Cardiac muscle cell (in vitro differentiated cells and primary cell): ENCODE data around the gene SUGP1. TPM values are rescaled to one million over a fixed set of nuclear protein-coding genes. Genes with fewer than 3 reads are reported as not detected.

Experiments
- DNase-seq, 2 donors: peaks; one replicate each; pipeline versions ENCODE4 v3.0.0 to v3.0.0-alpha.2; 2010 to 2017; ENCODE audit warnings: low read depth in 1 of 2, low spot score in 1 of 2
- H3K27ac ChIP-seq: fragments of 200-600 bp; sonication (generic); 2 replicates; pipeline ENCODE4 v1.5.1; 2016
- H3K27me3 ChIP-seq: fragments of 200-600 bp; sonication (generic); 2 replicates; pipeline ENCODE4 v1.6.0; 2016; ENCODE audit warnings: control low read depth
- H3K36me3 ChIP-seq: fragments of 200-600 bp; sonication (generic); 2 replicates; pipeline ENCODE4 v1.5.1; 2016; ENCODE audit warnings: control low read depth
- H3K4me1 ChIP-seq: fragments of 200-600 bp; sonication (generic); 2 replicates; pipeline ENCODE4 v1.8.1; 2017; ENCODE audit warnings: low read depth, mild to moderate bottlenecking, mixed run types
- H3K4me3 ChIP-seq: fragments of 200-600 bp; sonication (generic); 2 replicates; pipeline ENCODE4 v1.5.1; 2016; ENCODE audit warnings: mild to moderate bottlenecking
- H3K9me3 ChIP-seq: fragments of 200-600 bp; sonication (generic); 2 replicates; pipeline ENCODE4 v1.5.1; 2017; ENCODE audit warnings: low read depth, mild to moderate bottlenecking, control low read depth
- polyA plus RNA-seq: library from polyadenylated mRNA; unstranded; fragments of >200 nt; fragmentation: Nextera tagmentation; extraction: Ambion mirVana; gene quantifications from 2 replicates; pipeline ENCODE4 v1.2.1, GENCODE V29; 2016
- total RNA-seq: library from RNA; depleted of rRNA; stranded (reverse); fragments of >200 nt; gene quantifications from 2 replicates; pipeline ENCODE4 v1.2.3, GENCODE V29; 2016
- TF ChIP-seq, protein P1 (sequence below): IDR thresholded peaks from 2 replicates; pipeline ENCODE4 v1.5.1; 2012; ENCODE audit warnings: low read depth, mild to moderate bottlenecking, low read length

The SUGP1 gene
- total and polyA plus RNA-seq, 2 experiments from 2014 or later: 74.5 to 84.6 TPM

GRCh38 chr19:19270749-19271571 lies 49.3 kb downstream of the SUGP1 start:
- H3K27me3 ChIP-seq: no peaks in the 10 kb centered on the region
- TF ChIP-seq, protein P1, sequence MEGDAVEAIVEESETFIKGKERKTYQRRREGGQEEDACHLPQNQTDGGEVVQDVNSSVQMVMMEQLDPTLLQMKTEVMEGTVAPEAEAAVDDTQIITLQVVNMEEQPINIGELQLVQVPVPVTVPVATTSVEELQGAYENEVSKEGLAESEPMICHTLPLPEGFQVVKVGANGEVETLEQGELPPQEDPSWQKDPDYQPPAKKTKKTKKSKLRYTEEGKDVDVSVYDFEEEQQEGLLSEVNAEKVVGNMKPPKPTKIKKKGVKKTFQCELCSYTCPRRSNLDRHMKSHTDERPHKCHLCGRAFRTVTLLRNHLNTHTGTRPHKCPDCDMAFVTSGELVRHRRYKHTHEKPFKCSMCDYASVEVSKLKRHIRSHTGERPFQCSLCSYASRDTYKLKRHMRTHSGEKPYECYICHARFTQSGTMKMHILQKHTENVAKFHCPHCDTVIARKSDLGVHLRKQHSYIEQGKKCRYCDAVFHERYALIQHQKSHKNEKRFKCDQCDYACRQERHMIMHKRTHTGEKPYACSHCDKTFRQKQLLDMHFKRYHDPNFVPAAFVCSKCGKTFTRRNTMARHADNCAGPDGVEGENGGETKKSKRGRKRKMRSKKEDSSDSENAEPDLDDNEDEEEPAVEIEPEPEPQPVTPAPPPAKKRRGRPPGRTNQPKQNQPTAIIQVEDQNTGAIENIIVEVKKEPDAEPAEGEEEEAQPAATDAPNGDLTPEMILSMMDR: no peak
- H3K36me3 ChIP-seq: peaks cover under 1% of the 10 kb centered on the region
- DNase-seq: no peak
- H3K4me3 ChIP-seq: no peak overlapping the region
- H3K4me1 ChIP-seq: no peaks in the 10 kb centered on the region
- H3K27ac ChIP-seq: no peak overlapping the region
- H3K9me3 ChIP-seq: no peaks in the 10 kb centered on the region

DNA sequence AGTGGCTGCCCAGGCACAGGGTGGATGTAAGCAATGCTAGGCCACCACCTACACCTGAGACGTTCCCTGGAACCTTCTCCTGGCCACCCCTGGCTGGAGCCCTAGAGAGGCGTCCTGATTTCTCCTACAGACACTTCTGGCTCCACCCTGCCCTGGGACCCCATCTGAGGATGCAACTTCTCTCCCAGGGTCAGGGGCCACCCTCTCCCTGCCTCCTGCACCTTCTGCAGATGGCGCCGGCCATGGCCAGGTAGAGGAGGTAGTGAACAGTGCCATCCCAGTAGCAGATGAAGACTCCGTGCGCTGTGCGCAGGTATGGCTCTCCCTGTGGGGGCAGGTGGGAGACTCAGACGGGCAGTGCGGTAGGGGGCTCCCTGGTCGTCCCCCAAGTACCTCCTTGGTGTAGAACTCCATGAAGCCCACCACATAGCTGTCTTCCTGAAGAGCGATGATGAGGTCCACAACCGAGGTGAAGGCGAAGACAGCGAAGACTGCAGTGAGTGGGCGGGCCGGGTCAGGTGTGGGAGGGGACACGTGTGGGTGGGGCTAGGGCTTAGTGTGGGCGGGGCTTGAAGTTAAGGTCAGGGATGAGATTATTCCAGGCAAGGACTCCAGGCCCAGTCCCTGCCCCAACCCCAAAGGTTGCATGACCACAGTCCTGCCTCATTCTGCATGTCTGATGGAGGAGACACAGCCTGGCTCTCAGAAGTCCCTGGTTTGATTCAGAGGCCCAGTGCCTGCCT lies 50.2 kb downstream of the SUGP1 start:
- TF ChIP-seq, protein P1: no peak
- no peaks in the 10 kb centered on the region for H3K4me1 ChIP-seq
- no peak overlapping the region for H3K4me3 ChIP-seq
- H3K27ac ChIP-seq: no peak overlapping the region
- no peaks in the 10 kb centered on the region for H3K36me3 ChIP-seq
- no peaks in the 10 kb centered on the region for H3K27me3 ChIP-seq
- DNase-seq: no peak
- no peaks in the 10 kb centered on the region for H3K9me3 ChIP-seq

GRCh38 chr19:19268453-19269385 lies 51.6 kb downstream of the SUGP1 start:
- DNase-seq: no peak
- H3K27me3 ChIP-seq: no peaks in the 10 kb centered on the region
- no peaks in the 10 kb centered on the region for H3K9me3 ChIP-seq
- no peak overlapping the region for H3K4me3 ChIP-seq
- no peaks in the 10 kb centered on the region for H3K4me1 ChIP-seq
- TF ChIP-seq, protein P1: no peak
- no peak overlapping the region for H3K27ac ChIP-seq
- H3K36me3 ChIP-seq: no peaks in the 10 kb centered on the region

GRCh38 chr19:19267305-19267704 lies 53.0 kb downstream of the SUGP1 start:
- TF ChIP-seq, protein P1: no peak
- no peaks in the 10 kb centered on the region for H3K4me1 ChIP-seq

GRCh38 chr19:19263886-19264487 lies 56.3 kb downstream of the SUGP1 start:
- Histone ChIP-seq H3K36me3 (no peaks in the 10 kb centered on the region), H3K4me1 (no peaks in the 10 kb centered on the region), H3K27me3 (peaks cover 18% of the 10 kb centered on the region), H3K27ac (no peak overlapping the region), H3K4me3 (no peak overlapping the region), H3K9me3 (no peaks in the 10 kb centered on the region)
- TF ChIP-seq, protein P1: no peak
- no peak for DNase-seq

More at GRCh38 chr19:19267305-19267704, 53.0 kb downstream of the SUGP1 start:
- DNase-seq: no peak
- Histone ChIP-seq H3K36me3 (no peaks in the 10 kb centered on the region), H3K4me3 (no peak overlapping the region), H3K27me3 (peaks cover 11% of the 10 kb centered on the region), H3K27ac (no peak overlapping the region), H3K9me3 (no peaks in the 10 kb centered on the region)
